Measurements from ENCODE around the gene ARHGEF28.

GRCh38 chr5:73907164-73907563 lies 281.2 kb downstream of the ARHGEF28 start:
- TF ChIP-seq CTCF (IDR thresholded peaks at IDR 0.05; ENCODE audit: low read depth, low read length, poor library complexity, severe bottlenecking) (no peak), EZH2phosphoT487 (IDR thresholded peaks at IDR 0.05; ENCODE audit: borderline replicate concordance, low read length) (no peak)

Measured in DOHH2 (cell line).